Activated CD8-positive, alpha-beta T cell treated with anti-CD3 and anti-CD28 coated beads for 36 hours (primary cell): ENCODE results near the gene NPAS2. TPM values are rescaled to one million over a fixed set of nuclear protein-coding genes. Genes with fewer than 3 reads are reported as not detected.
A peak's percentile ranks its signal among the peaks of the same experiment; 100 is the strongest.

Experiments used
- ATAC-seq: fragments of 200-7000 bp; cut with Tn5 transposase; one replicate; pipeline ENCODE4 v1.10.0; 2021; ENCODE audit warnings: mild to moderate bottlenecking, moderate library complexity
- CTCF ChIA-PET: fragments of 350-600 bp; sonication (Branson Sonifier 250); formaldehyde crosslinking; loops from one replicate; lab custom pipeline; 2021; ENCODE audit warnings: antibody characterized with exemption; lab: Charles Lee
- POLR2A ChIA-PET: fragments of 350-600 bp; sonication (Branson Sonifier 250); formaldehyde crosslinking; loops from one replicate; lab custom pipeline; 2021; ENCODE audit warnings: antibody characterized with exemption; lab: Charles Lee
- DNase-seq: peaks from one replicate; pipeline ENCODE4 v3.0.0-alpha.2; 2020
- H3K27ac Mint-ChIP-seq: one replicate; pipeline ENCODE4 v1.8.0; 2021; ENCODE audit warnings: mild to moderate bottlenecking, mixed read lengths
- H3K27me3 Mint-ChIP-seq: one replicate; pipeline ENCODE4 v1.8.0; 2021; ENCODE audit warnings: mixed read lengths
- H3K36me3 Mint-ChIP-seq: one replicate; pipeline ENCODE4 v1.8.0; 2021; ENCODE audit warnings: low read depth, mixed read lengths
- H3K4me1 Mint-ChIP-seq: one replicate; pipeline ENCODE4 v1.8.0; 2021; ENCODE audit warnings: low read depth, mixed read lengths
- H3K4me3 Mint-ChIP-seq: one replicate; pipeline ENCODE4 v1.8.0; 2021; ENCODE audit warnings: mild to moderate bottlenecking, moderate library complexity, mixed read lengths
- H3K9me3 Mint-ChIP-seq: one replicate; pipeline ENCODE4 v1.8.0; 2021; ENCODE audit warnings: mixed read lengths
- intact Hi-C: fragments of 100-400 bp; cut with micrococcal nuclease; formaldehyde crosslinking; loops from one replicate; pipeline ENCODE4 v1.10.0; 2022
- total RNA-seq, 2 experiments: library from RNA; stranded (reverse); gene quantifications; one replicate each; pipeline ENCODE4 v1.2.3, GENCODE V29; 2021
- TF ChIP-seq, protein P1 (sequence below): fragments of 200-600 bp; IDR thresholded peaks from one replicate; pipeline ENCODE4 v1.8.0; 2022; ENCODE audit warnings: antibody characterized with exemption, mild to moderate bottlenecking

The NPAS2 gene
- total RNA-seq, 2 experiments from 2014 or later = 14.4 to 15.2 TPM

GRCh38 chr2:100833331-100833730 is 13.4 kb downstream of the NPAS2 start:
- Mint-ChIP-seq H3K36me3 (peaks cover 4% of the 10 kb centered on the region), H3K27ac (no peak overlapping the region), H3K4me3 (no peak overlapping the region), H3K4me1 (peaks cover 7% of the 10 kb centered on the region), H3K27me3 (no peaks in the 10 kb centered on the region), H3K9me3 (peaks cover 3% of the 10 kb centered on the region)
- ATAC-seq = no peak
- TF ChIP-seq, protein P1, sequence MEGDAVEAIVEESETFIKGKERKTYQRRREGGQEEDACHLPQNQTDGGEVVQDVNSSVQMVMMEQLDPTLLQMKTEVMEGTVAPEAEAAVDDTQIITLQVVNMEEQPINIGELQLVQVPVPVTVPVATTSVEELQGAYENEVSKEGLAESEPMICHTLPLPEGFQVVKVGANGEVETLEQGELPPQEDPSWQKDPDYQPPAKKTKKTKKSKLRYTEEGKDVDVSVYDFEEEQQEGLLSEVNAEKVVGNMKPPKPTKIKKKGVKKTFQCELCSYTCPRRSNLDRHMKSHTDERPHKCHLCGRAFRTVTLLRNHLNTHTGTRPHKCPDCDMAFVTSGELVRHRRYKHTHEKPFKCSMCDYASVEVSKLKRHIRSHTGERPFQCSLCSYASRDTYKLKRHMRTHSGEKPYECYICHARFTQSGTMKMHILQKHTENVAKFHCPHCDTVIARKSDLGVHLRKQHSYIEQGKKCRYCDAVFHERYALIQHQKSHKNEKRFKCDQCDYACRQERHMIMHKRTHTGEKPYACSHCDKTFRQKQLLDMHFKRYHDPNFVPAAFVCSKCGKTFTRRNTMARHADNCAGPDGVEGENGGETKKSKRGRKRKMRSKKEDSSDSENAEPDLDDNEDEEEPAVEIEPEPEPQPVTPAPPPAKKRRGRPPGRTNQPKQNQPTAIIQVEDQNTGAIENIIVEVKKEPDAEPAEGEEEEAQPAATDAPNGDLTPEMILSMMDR = no peak
- CTCF ChIA-PET = no interaction called here
- intact Hi-C loops = no loop called here
- no peak for DNase-seq
- POLR2A ChIA-PET = no interaction called here

- intact Hi-C loops = no loop called here
- no peak for DNase-seq
- ChIA-PET CTCF (interaction anchor here (0.7 kb wide), 1 partner anchor 207 kb away, joined by 3 read pairs; no protein-coding TSS in a partner anchor), POLR2A (no interaction called here)
- Mint-ChIP-seq H3K27ac (no peak overlapping the region), H3K27me3 (no peaks in the 10 kb centered on the region), H3K9me3 (no peaks in the 10 kb centered on the region), H3K4me3 (no peak overlapping the region), H3K4me1 (peaks cover 7% of the 10 kb centered on the region), H3K36me3 (peaks cover 4% of the 10 kb centered on the region)
- no peak for ATAC-seq
- TF ChIP-seq, protein P1 = no peak
Observed at GRCh38 chr2:100834221-100834620, 14.3 kb downstream of the NPAS2 start.

- H3K27ac Mint-ChIP-seq = no peak overlapping the region
- no peaks in the 10 kb centered on the region for H3K9me3 Mint-ChIP-seq
- H3K27me3 Mint-ChIP-seq = no peaks in the 10 kb centered on the region
- DNase-seq = no peak
- no peak for ATAC-seq
- H3K4me1 Mint-ChIP-seq = peaks cover 3% of the 10 kb centered on the region
- ChIA-PET POLR2A (no interaction called here), CTCF (interaction anchor here (0.7 kb wide), 1 partner anchor 208 kb away, joined by 3 read pairs; no protein-coding TSS in a partner anchor)
- peaks cover 4% of the 10 kb centered on the region for H3K36me3 Mint-ChIP-seq
- intact Hi-C loops = no loop called here
- TF ChIP-seq, protein P1 = no peak
- H3K4me3 Mint-ChIP-seq = no peak overlapping the region
Observed at GRCh38 chr2:100835006-100835659, 15.2 kb downstream of the NPAS2 start.

DNA sequence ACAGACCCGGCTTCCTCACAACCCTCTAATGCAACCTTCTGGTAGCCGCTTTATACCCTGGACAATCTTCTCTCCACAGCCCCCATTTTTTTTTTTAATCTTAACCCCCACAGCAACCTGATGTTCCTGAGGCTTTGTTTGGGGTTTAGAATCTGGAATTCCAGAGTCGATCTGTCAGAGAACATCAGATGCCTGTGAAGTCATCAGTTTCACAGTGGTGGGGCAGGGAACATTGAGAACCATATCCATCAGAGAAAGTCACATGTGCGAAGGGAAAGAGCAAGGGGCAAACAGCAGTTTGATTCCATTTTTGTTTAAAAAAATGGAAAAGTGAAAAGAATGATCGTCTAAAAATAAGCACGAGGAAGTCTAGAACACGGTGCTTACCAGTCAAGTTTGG is 20.6 kb downstream of the NPAS2 start:
- POLR2A ChIA-PET = no interaction called here
- TF ChIP-seq, protein P1 = no peak
- CTCF ChIA-PET = no interaction called here
- Mint-ChIP-seq H3K4me3 (no peak overlapping the region), H3K27me3 (no peaks in the 10 kb centered on the region), H3K27ac (no peak overlapping the region), H3K36me3 (peaks cover 8% of the 10 kb centered on the region), H3K9me3 (no peaks in the 10 kb centered on the region), H3K4me1 (peaks cover 7% of the 10 kb centered on the region)
- intact Hi-C loops = no loop called here
- DNase-seq (no peak), ATAC-seq (no peak)

DNA sequence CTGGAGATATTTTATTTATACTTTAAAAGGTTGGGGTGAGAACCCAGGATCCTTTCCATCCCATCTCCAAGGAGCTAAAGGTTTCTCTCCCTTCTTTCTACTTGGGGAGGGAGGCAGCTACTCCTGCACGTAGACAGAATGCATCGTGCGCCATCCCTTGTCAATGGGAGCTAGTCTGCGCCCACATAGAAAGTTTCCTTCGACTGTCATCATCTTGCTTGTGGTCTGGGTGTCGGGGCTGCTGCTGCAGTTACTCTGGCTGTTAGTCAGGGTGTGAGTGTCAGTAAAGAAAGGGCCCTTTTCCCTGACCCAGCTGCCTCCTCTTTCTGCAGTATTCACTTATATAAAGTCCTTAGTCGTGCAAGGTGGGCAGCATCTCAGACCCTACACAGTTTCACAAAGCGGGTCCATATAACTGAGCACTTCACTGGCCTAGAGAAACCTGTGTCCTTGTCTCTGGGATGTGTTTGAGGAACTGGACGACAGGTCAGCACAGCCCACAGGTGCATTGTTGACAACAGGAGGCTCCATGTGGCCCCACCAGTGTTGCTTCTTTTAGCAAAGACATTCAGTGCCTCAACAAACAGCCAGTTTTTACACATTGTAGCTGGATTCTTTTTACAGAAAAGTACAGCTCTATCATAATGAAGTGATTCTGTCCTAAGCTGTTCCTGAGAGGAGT is 22.4 kb downstream of the NPAS2 start:
- H3K4me1 Mint-ChIP-seq = peaks cover 7% of the 10 kb centered on the region
- POLR2A ChIA-PET = no interaction called here
- no peak overlapping the region for H3K4me3 Mint-ChIP-seq
- H3K36me3 Mint-ChIP-seq = peaks cover 6% of the 10 kb centered on the region
- no peaks in the 10 kb centered on the region for H3K9me3 Mint-ChIP-seq
- H3K27ac Mint-ChIP-seq = no peak overlapping the region
- no peaks in the 10 kb centered on the region for H3K27me3 Mint-ChIP-seq
- CTCF ChIA-PET = no interaction called here
- TF ChIP-seq, protein P1 = no peak
- intact Hi-C loops = no loop called here
- DNase-seq (peak; percentile 10), ATAC-seq (peak; percentile 20)
